ENCODE data around the gene KCTD7. TPM values are rescaled to one million over a fixed set of nuclear protein-coding genes. Genes with fewer than 3 reads are reported as not detected.
"Not testable (repeated sequence)": the region's sequence is repeated elsewhere in the genome, so short reads cannot be mapped to it uniquely, and the experiment has no call there.

Gene KCTD7
- total and polyA plus RNA-seq, 10 of the 15 experiments (the other 5 are each of a cell fraction or from before 2014, with no cell fraction given): 1.6 to 18.0 (median 9.4) TPM

GRCh38 chr7:66594082-66594481 is 34.6 kb upstream of the KCTD7 start:
- H3K4me1 ChIP-seq (ENCODE audit: control insufficient read depth, insufficient read depth, low read length); H4K20me1 ChIP-seq (ENCODE audit: control insufficient read depth, insufficient read depth); SMC1A ChIA-PET (ENCODE audit: uncharacterized antibody, unreplicated experiment); ATAC-seq; in situ Hi-C loops (cut with MboI); FAIRE-seq; H3K4me3 ChIP-seq; CTCF ChIA-PET; H2AFZ ChIP-seq (ENCODE audit: control insufficient read depth, low read depth, low read length); H3K36me3 ChIP-seq (ENCODE audit: control insufficient read depth in 2 of 2, insufficient read depth in 2 of 2, low read length in 1 of 2); BruUV-seq (replicated peaks); DNase-seq (ENCODE audit: low read depth, low spot score); H3K9me3 ChIP-seq (replicated peaks; ENCODE audit: control insufficient read depth, insufficient read depth, low read length); H3K27ac ChIP-seq (ENCODE audit: control insufficient read depth, insufficient read depth); H3K9ac ChIP-seq (ENCODE audit: control insufficient read depth, insufficient read depth, low read length); H3K4me2 ChIP-seq (ENCODE audit: control insufficient read depth, insufficient read depth); H3K27me3 ChIP-seq (replicated peaks in 1 of 2; ENCODE audit: control insufficient read depth in 2 of 2, insufficient read depth in 2 of 2, low read length in 1 of 2): not testable (repeated sequence)
- 78% methylated on average over 8 of the region's 8 CpGs for WGBS (ENCODE audit: insufficient coverage, insufficient replicate concordance, low lambda C conversion rate, missing lambda C conversion rate)
- H3K79me2 ChIP-seq (ENCODE audit: control insufficient read depth, insufficient read depth, low read length): peaks cover 33% of the 10 kb centered on the region
- ChIA-PET RAD21 (ENCODE audit: unreplicated experiment) (interaction anchor here (0.7 kb wide), 1 partner anchor 50 kb away, joined by 3 read pairs; no protein-coding TSS in a partner anchor), POLR2A (interaction anchor here (0.9 kb wide), 1 partner anchor 148 kb away, joined by 4 read pairs; no protein-coding TSS in a partner anchor)
- intact Hi-C loops (cut with micrococcal nuclease; ENCODE audit: unreplicated experiment): loop anchor here (5.0 kb wide), 1 partner anchor 33 kb away; the partner anchor contains the start of gene KCTD7

- ChIA-PET CTCF (no interaction called here), RAD21 (ENCODE audit: unreplicated experiment) (no interaction called here), SMC1A (ENCODE audit: uncharacterized antibody, unreplicated experiment) (interaction anchor here (1.5 kb wide), 1 partner anchor 149 kb away, joined by 3 read pairs; no protein-coding TSS in a partner anchor), POLR2A (no interaction called here)
- no peak for ATAC-seq
- no peak for FAIRE-seq
- no peaks in the 10 kb centered on the region for H4K20me1 ChIP-seq (ENCODE audit: control insufficient read depth, insufficient read depth)
- H3K9me3 ChIP-seq (replicated peaks; ENCODE audit: control insufficient read depth, insufficient read depth, low read length): no peaks in the 10 kb centered on the region; the same call in 2 of the 3 replicates
- H3K4me1 ChIP-seq (ENCODE audit: control insufficient read depth, insufficient read depth, low read length): 0 out of 2 replicates have a peak, but pooled peaks cover 2% of the 10 kb centered on the region
- 22% methylated on average over 2 of the region's 2 CpGs for WGBS (ENCODE audit: insufficient coverage, insufficient replicate concordance, low lambda C conversion rate, missing lambda C conversion rate)
- no peak for DNase-seq (ENCODE audit: low read depth, low spot score)
- H3K9ac ChIP-seq (ENCODE audit: control insufficient read depth, insufficient read depth, low read length): no peak overlapping the region
- no peak overlapping the region for H3K27ac ChIP-seq (ENCODE audit: control insufficient read depth, insufficient read depth)
- H3K79me2 ChIP-seq (ENCODE audit: control insufficient read depth, insufficient read depth, low read length): peaks cover under 1% of the 10 kb centered on the region; the same call in 1 of the 2 replicates
- H3K36me3 ChIP-seq (ENCODE audit: control insufficient read depth in 2 of 2, insufficient read depth in 2 of 2, low read length in 1 of 2): no peaks in the 10 kb centered on the region
- intact Hi-C loops (cut with micrococcal nuclease; ENCODE audit: unreplicated experiment): no loop called here
- in situ Hi-C loops (cut with MboI): no loop called here
- no peaks in the 10 kb centered on the region for H3K27me3 ChIP-seq (replicated peaks in 1 of 2; ENCODE audit: control insufficient read depth in 2 of 2, insufficient read depth in 2 of 2, low read length in 1 of 2)
- H3K4me2 ChIP-seq (ENCODE audit: control insufficient read depth, insufficient read depth): no peak overlapping the region
- no TSS peak for BruUV-seq (replicated peaks)
- no peak overlapping the region for H3K4me3 ChIP-seq
- no peak for TF ChIP-seq CHD4 (IDR thresholded peaks at IDR 0.05)
- no peak overlapping the region for H2AFZ ChIP-seq (ENCODE audit: control insufficient read depth, low read depth, low read length)
Measured at GRCh38 chr7:66597461-66597860, 31.2 kb upstream of the KCTD7 start.
